Epithelial cell of esophagus (primary cell): Measurements from ENCODE around the gene TRAPPC2L.
A peak's percentile ranks its signal among the peaks of the same experiment; 100 is the strongest.

Experiments
- DNase-seq: peaks from one replicate; pipeline ENCODE4 v3.0.0; 2010; ENCODE audit warnings: low read depth
- H3K4me3 ChIP-seq: 2 replicates; pipeline ENCODE4 v1.5.1; 2011; ENCODE audit warnings: mild to moderate bottlenecking, low read length, control low read depth
- CTCF ChIP-seq: IDR thresholded peaks from 2 replicates; pipeline ENCODE4 v1.5.1; 2011; ENCODE audit warnings: low read depth, mild to moderate bottlenecking, low read length, control low read depth, inconsistent platforms; ENCODE audit not compliant: insufficient read depth; ENCODE audit errors: missing control alignments

TRAPPC2L gene

GRCh38 chr16:88810912-88811768, 45.8 kb upstream of the TRAPPC2L start:
- DNase-seq, result peak; percentile 80
- TF ChIP-seq CTCF, result no peak

GRCh38 chr16:88811769-88812512, 45.0 kb upstream of the TRAPPC2L start, which contains the start of gene APRT:
Gene APRT (minus strand): TSS chr16:88811928. CDS start chr16:88811899, 29 bp downstream.
- DNase-seq, result peak; percentile 95
- H3K4me3 ChIP-seq, result peak within 1 kb of the TSS; percentile 72
- TF ChIP-seq CTCF, result no peak

More at GRCh38 chr16:88810912-88811768, 45.8 kb upstream of the TRAPPC2L start:
- H3K4me3 ChIP-seq, result peak overlapping the region; percentile 72

- H3K4me3 ChIP-seq, result peak overlapping the region; percentile 46
- TF ChIP-seq CTCF, result peak; percentile 16
- DNase-seq, result peak; percentile 50
These were observed 44.2 kb upstream of the TRAPPC2L start for GRCh38 chr16:88812513-88813268.

- no peak overlapping the region for H3K4me3 ChIP-seq
- no peak for DNase-seq
- no peak for TF ChIP-seq CTCF
These were observed 43.4 kb upstream of the TRAPPC2L start for GRCh38 chr16:88813269-88814143.

GRCh38 chr16:88814144-88814502, 42.8 kb upstream of the TRAPPC2L start:
- TF ChIP-seq CTCF, result no peak
- no peak overlapping the region for H3K4me3 ChIP-seq
- no peak for DNase-seq

GRCh38 chr16:88815227-88815626, 41.7 kb upstream of the TRAPPC2L start:
- DNase-seq, result no peak
- no peak for TF ChIP-seq CTCF
- no peak overlapping the region for H3K4me3 ChIP-seq
